NCI-H1105 treated with DMSO at 0.1 percent for 48 hours (cell line): ENCODE data around the gene DYSF.

Experiments used
- DNase-seq: peaks from one replicate; lab custom pipeline; 2025; lab: John Stamatoyannopoulos, UW

DYSF gene

DNA sequence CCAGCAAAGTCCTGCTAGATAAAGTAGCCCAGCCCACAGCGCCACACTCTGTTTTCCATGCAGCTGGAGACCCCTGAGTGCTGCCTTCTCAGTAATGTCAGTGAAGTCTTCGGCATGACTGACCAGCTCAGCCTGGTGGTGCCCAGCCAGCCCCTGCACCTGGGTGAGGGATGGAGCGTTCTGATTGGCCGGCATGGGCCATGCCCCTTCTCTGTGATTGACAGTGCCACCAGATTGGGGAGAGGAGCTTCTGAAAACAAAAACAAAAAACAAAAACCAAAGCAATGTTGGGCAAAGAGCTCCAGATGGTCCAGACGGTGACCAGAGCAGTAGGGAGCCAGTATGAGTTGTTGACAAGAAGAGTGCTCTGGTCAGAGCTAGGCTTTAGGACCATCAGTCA, 122.6 kb downstream of the DYSF start:
- DNase-seq: no peak

DNA sequence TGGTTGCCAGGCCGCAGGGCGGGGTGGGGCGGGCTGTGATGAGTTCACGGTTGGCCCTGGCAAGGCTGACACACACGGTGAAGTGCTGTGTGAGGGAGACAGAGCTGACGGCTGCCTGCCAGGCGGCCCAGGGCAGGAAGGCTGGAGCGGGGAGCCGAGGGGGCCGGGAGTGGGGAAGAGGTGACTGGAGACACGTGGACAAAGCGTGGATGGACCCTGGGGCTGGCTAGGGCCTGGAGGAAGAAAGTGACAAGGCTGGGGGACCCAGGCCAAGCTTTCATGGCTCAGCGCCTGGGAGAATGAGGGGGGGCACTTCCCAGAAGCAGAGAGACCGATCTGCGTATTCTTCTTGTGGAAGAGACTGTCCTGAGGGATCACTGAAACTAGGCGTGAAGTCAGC, 123.2 kb downstream of the DYSF start:
- no peak for DNase-seq

- no peak for DNase-seq
Observed at GRCh38 chr2:71577209-71577608, 123.8 kb downstream of the DYSF start.

DNA sequence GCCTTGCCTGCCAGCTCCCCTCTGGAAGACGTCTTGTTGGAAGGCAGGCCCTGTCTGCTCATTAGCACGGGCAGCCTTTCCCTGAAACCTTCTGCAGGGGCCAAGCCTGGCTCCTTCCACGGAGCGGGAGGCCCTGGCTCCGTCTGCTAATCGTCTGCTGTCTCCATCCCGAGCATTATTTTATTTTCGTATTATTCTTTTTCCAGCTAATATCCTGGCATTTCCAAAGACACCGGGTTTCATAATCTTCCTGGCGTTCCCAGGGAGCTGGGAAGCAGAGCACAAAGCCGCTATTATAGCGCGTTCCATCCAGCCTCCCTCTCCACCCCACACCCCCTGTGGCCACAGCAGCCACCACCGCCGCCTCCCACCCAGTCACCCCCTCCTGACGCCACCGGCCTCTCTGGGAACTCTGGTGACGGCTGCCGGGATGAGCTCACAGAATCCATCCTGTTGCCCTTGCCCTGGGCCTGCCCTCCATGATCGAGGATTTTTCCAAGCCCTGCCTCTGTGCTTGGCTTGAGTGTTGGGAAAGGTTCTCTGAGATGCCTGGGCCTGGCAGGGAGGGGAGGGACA, 125.5 kb downstream of the DYSF start:
- no peak for DNase-seq

GRCh38 chr2:71581026-71581425, 127.7 kb downstream of the DYSF start:
- no peak for DNase-seq

DNA sequence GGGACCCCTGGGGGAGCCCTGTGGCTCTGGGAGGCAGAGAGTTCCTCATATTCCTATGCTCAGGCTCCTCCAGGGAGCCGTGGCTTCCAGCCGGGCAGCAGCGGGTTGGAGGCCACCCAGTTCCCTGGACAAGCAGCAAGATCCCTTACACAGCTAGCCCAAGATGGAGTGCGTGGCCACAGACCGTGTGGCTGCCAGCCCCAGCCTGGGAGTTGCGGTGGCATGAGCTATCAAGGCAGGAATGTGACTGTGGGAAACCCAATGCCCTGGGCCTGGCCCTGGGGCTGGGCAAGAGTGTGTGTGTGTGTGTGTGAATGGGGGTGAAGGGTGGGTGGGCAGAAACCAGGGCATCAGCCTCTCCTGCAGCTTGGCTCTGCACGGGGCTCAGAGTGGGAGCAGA, 130.5 kb downstream of the DYSF start:
- no peak for DNase-seq

GRCh38 chr2:71586471-71586870, 133.1 kb downstream of the DYSF start:
- no peak for DNase-seq

DNA sequence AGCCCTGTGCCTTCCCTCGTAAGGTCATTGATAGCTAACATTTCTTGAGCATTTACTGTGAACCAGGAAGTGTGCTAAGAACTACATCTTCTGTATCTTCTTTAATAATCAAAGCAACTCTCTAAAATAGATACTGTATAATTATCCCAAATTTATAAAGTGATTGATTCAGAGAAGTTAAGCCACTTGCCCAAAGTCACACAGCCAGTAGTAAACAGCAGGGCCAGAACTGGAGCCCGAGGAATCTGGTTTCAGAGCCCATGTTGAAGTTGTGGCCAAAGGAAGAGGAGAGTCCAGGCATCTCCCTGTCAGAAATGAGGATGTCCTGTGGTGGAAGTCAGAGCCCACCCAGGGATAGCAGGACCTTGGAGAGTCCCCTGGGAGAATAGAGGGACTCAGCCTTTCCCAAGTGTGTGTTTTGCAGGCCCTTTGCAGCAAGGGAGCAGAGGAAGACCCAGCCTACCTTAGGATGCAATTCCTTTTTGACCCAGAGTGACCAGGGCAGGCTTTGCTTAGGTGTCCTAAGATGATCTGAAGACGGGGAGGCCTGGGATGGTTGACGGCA, 134.2 kb downstream of the DYSF start:
- no peak for DNase-seq

DNA sequence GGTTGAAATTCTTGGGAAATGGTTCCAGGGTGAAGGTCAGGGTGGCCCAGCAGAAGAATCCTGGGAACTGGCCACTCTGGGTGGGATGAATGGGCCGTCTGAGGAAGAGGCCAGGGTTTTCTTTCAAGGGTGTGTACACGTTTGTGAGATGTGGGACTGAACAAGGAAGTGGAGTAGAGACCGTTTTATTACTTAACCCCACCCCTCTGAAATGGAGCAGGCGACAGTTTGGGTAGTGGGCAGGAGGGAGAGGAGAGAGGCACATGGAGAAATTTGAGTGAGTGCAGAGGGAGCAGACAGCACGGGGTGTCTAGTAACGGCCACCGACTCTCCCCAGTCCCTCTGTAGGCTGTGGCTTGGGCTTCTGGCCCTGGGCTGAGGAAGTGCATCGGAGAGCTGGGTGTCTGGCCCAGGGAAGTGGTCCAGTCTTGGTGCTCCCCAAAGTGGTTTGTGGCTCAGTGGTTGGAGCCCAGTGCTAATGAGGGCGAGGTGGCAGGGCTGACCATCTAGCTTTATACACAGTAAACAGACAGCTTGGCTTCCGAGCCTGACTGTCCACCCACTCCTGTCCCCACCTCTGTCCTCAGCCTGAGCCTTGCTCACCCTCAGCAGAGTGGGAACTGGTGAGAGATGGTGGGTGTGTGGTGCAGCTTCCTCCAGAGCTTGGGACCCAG, 135.3 kb downstream of the DYSF start:
- DNase-seq: no peak

DNA sequence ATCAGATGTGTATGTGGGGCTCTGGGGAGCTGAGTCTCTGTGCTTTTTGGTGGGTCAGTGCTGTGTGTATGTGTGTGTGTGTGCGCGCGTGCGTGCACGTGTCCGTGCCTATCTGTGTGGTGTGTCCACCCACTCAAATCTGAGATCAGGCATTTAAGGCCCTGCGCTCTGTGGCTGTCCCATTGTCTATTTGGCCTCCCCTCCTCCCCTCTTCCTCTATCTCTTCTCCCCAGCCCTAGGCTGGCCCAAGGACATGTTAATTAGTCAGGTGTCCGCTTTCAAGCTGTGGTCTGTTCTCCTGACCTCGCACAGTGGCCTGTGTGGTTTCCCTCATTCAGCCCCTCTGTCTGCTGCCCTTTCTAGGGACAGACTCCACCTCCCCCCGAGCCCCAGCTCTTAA, 136.4 kb downstream of the DYSF start:
- no peak for DNase-seq

DNA sequence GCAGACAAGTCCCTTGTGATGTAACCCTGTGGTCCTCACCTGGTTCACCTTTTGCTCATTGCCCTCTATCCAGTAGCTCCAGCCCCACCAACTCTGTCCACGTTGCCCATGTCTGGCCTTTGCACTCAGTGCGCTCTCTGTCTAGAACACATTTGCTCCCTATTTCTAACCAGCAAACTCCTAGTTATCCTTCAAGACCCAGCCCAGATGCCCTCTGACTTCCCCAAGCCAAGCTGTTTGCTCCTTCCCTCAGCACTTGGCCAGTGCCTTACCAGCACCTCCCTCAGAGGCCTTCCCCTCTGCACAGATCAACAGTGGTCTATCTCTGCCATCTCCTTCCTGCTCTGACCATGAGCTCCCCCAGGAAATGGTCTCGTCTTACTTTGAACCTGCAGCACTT, 137.7 kb downstream of the DYSF start:
- DNase-seq: no peak

DNA sequence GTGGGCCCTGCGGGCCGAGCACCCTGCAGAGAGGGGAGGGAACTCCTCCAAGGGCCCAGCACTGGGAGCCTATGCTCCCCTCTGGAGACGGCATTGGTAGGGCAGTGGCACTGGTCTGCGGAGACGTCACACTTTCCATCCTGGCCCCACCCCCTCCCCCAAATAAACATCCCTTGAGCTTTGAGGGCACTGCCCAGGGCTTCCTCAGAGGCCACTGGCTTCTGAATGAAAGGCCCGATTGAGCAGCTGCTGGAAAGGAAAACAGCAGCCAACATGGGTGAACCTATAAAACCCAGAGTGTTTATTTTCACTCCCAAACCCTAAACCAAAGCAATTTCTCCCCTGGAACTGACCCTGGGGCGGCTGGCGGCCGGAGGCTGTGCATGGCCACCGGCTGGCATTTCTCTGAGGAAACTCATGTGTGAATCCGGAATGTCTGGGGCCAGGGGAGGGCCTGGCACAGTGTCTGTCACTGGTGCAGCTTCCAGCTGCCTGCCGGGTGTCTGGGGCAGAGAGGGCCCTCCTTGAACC, 138.9 kb downstream of the DYSF start:
- no peak for DNase-seq

- no peak for DNase-seq
Observed at GRCh38 chr2:71595569-71595968, 142.2 kb downstream of the DYSF start.

GRCh38 chr2:71596011-71596410, 142.7 kb downstream of the DYSF start:
- DNase-seq: no peak

DNA sequence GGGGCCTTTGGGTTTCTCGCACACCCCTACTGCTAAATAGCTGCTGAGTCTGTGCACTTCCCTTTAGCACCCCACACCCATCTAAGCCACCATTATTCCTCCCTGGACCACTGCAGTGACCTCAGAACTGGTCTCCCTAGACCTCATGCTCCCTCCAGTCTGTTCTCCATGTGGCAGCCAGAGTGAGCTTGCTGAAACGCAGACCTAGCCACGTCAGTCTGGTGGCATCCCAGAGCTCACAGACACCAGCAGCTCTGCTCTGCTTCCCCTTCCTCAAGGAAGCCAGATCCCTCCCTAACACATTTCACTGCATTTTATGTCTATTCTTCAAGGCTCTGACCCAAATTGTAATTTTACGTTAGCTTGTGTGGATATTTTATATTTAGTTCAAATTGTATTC, 144.4 kb downstream of the DYSF start:
- DNase-seq: no peak

DNA sequence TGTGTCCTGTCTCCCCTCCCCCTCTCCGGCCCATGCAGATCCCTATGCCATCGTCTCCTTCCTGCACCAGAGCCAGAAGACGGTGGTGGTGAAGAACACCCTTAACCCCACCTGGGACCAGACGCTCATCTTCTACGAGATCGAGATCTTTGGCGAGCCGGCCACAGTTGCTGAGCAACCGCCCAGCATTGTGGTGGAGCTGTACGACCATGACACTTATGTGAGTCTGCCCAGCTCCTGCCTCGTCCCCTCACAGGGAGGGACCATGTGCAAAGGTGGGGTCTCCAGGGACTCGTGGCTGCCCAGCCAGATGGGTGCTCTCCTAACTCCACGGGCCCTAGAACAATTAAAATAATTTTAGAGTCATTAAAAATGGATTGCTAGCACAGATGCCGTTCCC, 145.2 kb downstream of the DYSF start:
- no peak for DNase-seq

GRCh38 chr2:71599038-71599437, 145.7 kb downstream of the DYSF start:
- DNase-seq: no peak

DNA sequence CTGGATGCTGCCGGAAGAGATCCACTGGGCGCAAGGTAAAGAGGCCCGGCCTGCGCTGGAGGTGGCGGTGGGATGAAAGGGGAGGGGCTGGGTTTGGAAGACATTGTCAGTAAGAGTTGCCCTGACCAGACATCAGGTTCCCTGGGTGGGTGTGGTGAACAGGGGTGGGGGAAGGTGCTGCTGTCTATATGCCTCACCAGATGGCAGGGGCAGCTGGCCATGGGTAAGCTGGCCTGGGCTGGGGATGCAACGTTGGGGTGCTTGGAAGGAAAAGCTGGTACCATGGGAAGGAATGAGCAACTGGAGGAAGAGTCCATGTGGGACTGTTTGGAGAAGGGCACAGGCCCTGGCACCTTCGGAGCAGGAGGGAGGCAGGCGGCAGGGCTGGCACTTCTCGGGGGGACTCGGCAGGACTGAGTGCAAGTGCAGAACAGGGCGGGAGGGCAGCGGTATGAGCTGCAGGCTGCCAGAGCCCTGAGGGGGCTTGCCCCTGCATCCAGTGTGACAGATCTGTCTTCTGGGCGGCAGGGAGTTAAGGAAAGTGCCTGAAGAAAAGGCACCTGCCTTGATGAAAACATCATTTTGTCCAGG, 146.4 kb downstream of the DYSF start:
- DNase-seq: no peak

- DNase-seq: no peak
Observed at GRCh38 chr2:71600555-71600954, 147.2 kb downstream of the DYSF start.

DNA sequence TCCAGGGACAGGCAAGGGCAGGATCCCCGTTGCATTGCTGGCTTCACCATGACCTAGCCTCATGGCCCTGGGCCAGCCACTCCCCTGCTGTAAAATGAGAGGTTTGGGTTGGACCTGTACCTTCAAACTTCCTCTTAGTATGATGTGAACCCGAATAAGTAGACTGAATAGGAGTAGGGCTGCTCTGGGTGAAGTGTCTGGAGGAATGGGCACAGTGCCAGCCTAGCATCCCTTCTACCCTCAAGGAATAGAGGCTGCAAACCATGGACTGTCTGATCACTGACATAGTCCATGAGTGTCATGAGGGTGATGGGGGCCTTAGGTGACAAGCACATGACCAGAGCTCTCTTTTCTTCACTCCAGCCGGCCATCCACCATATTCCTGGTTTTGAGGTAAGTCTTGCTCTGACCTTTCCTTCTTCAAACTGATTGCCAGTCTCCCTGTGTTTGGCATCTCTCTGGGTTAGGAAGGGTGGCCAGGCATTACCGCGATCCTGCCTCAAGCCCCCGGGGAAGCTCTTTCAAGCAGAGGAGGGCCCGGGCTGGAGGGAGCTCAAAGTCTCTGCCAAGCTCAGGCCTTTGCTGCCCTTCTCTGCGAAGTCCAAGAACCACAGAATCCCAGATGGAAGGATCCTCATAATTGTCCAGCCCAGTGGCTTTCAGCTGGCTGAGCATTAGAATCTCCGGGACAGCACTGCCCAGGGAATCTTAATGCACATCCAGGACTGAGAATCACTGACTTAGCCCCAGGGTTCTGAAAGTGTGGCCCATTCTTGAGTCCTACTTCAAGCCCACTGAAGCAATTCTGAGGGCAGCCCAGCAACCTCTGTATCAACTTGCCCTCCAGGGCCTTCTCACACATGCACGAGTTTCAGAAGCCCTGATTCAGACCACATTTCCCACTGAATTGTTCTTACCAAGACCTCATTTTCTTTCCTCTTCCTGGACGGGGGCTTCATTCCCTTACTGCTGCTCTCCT, 148.1 kb downstream of the DYSF start:
- no peak for DNase-seq

- no peak for DNase-seq
Observed at GRCh38 chr2:71602115-71602495, 148.7 kb downstream of the DYSF start.

DNA sequence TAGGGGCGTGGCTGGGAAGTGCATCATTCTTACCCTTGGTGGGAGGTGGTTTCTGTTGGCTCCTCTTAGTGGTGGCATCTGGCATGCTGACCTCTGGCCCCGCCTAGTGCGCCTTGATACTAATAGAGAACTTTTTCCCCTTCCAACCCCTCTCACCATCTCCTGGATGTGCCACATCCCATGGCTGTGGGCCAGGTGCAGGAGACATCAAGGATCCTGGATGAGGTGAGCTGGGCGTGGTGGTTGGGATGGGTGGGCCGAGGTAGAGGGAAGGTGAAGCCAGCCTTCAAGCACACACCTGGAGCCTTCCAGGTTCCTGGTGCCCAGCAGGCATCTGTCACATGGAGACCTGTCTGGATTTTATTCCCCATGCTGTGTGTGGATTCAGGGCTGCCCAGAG, 149.2 kb downstream of the DYSF start:
- no peak for DNase-seq
